Nephron progenitor cell (in vitro differentiated cells): ENCODE data around the gene C17orf113.

ENCODE experiments used
- DNase-seq: peaks from one replicate; pipeline ENCODE4 v3.0.0; 2021
- H3K27ac Mint-ChIP-seq: 2 replicates; pipeline ENCODE4 v1.8.0; 2021; ENCODE audit warnings: mild to moderate bottlenecking, moderate library complexity, mixed read lengths
- H3K27me3 Mint-ChIP-seq: 2 replicates; pipeline ENCODE4 v1.8.0; 2021; ENCODE audit warnings: mild to moderate bottlenecking, low read depth, mixed read lengths; ENCODE audit not compliant: poor library complexity
- H3K36me3 Mint-ChIP-seq: 2 replicates; pipeline ENCODE4 v1.8.0; 2021; ENCODE audit warnings: low read depth, mixed read lengths
- H3K4me1 Mint-ChIP-seq: 2 replicates; pipeline ENCODE4 v1.8.0; 2021; ENCODE audit warnings: mixed read lengths
- H3K4me3 Mint-ChIP-seq: 2 replicates; pipeline ENCODE4 v1.8.0; 2021; ENCODE audit warnings: mild to moderate bottlenecking, moderate library complexity, mixed read lengths
- H3K9me3 Mint-ChIP-seq: 2 replicates; pipeline ENCODE4 v1.8.0; 2021; ENCODE audit warnings: mild to moderate bottlenecking, moderate library complexity, mixed read lengths
- CTCF ChIP-seq: fragments of 200-600 bp; sonication (generic); IDR thresholded peaks from 2 replicates; pipeline ENCODE4 v1.5.0; 2021; ENCODE audit warnings: antibody characterized with exemption

C17orf113 gene

GRCh38 chr17:42092939-42093338, 42.5 kb upstream of the C17orf113 start:
- Mint-ChIP-seq H3K4me1 (peaks cover 78% of the 10 kb centered on the region), H3K27ac (no peak overlapping the region), H3K27me3 (peaks cover 23% of the 10 kb centered on the region), H3K36me3 (no peaks in the 10 kb centered on the region), H3K4me3 (no peak overlapping the region), H3K9me3 (no peaks in the 10 kb centered on the region)
- no peak for DNase-seq
- TF ChIP-seq CTCF = no peak

- no peak for DNase-seq
- peak overlapping the region; percentile 35 for H3K27ac Mint-ChIP-seq
- no peaks in the 10 kb centered on the region for H3K36me3 Mint-ChIP-seq
- H3K4me3 Mint-ChIP-seq = no peak overlapping the region
- H3K27me3 Mint-ChIP-seq = peaks cover 6% of the 10 kb centered on the region
- H3K4me1 Mint-ChIP-seq = peaks cover 73% of the 10 kb centered on the region
- no peaks in the 10 kb centered on the region for H3K9me3 Mint-ChIP-seq
- no peak for TF ChIP-seq CTCF
Observed at GRCh38 chr17:42090964-42091790, 40.8 kb upstream of the C17orf113 start.

GRCh38 chr17:42088736-42089135, 38.3 kb upstream of the C17orf113 start:
- H3K27me3 Mint-ChIP-seq = peaks cover 5% of the 10 kb centered on the region
- no peak for DNase-seq
- no peaks in the 10 kb centered on the region for H3K9me3 Mint-ChIP-seq
- H3K36me3 Mint-ChIP-seq = no peaks in the 10 kb centered on the region
- peaks cover 55% of the 10 kb centered on the region for H3K4me1 Mint-ChIP-seq
- TF ChIP-seq CTCF = no peak
- no peak overlapping the region for H3K4me3 Mint-ChIP-seq
- no peak overlapping the region for H3K27ac Mint-ChIP-seq

GRCh38 chr17:42087736-42088705, 37.6 kb upstream of the C17orf113 start:
- peaks cover 55% of the 10 kb centered on the region for H3K4me1 Mint-ChIP-seq
- no peaks in the 10 kb centered on the region for H3K36me3 Mint-ChIP-seq
- peak overlapping the region; percentile 14 for H3K27ac Mint-ChIP-seq
- no peak for DNase-seq
- no peak overlapping the region for H3K4me3 Mint-ChIP-seq
- TF ChIP-seq CTCF = no peak
- no peaks in the 10 kb centered on the region for H3K9me3 Mint-ChIP-seq
- peaks cover 5% of the 10 kb centered on the region for H3K27me3 Mint-ChIP-seq

GRCh38 chr17:42087042-42087701, 36.8 kb upstream of the C17orf113 start:
- H3K27ac Mint-ChIP-seq = peak overlapping the region; percentile 14
- H3K9me3 Mint-ChIP-seq = no peaks in the 10 kb centered on the region
- no peak for DNase-seq
- H3K27me3 Mint-ChIP-seq = peaks cover 5% of the 10 kb centered on the region
- H3K4me1 Mint-ChIP-seq = peaks cover 48% of the 10 kb centered on the region
- H3K4me3 Mint-ChIP-seq = no peak overlapping the region
- no peaks in the 10 kb centered on the region for H3K36me3 Mint-ChIP-seq
- no peak for TF ChIP-seq CTCF
